PC-9 (cell line): ENCODE results near the gene WBP11.

Experiments used
- EZH2 ChIP-seq: fragments of 200-600 bp; sonication (generic); IDR thresholded peaks from 2 replicates; pipeline ENCODE4 v1.8.0; 2017; ENCODE audit warnings: antibody characterized with exemption, low read depth
- TF ChIP-seq, protein P1 (sequence below): fragments of 200-600 bp; sonication (generic); conservative IDR thresholded peaks from 2 replicates; pipeline ENCODE4 v1.6.1; 2017; ENCODE audit warnings: mixed run types, antibody characterized with exemption, mild to moderate bottlenecking, moderate library complexity

DNA sequence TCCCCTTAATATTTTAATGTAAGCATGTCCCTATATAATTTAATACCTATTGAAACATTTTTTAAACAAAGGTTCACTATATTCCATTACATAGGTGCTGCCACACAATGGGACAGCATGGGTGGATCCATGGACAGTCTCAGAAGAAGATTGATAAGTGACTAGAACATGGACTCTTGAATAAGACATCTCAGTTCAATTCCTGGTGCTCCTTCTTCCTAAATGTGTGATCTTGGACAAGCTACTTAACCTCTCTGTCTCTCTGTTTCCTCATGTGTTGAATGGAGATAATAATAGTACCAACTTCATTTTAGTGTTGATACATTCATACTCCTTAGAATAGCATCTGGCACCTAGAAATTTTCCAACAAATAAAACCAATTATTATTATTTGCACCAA lies 41.1 kb upstream of the WBP11 start:
- TF ChIP-seq, protein P1, sequence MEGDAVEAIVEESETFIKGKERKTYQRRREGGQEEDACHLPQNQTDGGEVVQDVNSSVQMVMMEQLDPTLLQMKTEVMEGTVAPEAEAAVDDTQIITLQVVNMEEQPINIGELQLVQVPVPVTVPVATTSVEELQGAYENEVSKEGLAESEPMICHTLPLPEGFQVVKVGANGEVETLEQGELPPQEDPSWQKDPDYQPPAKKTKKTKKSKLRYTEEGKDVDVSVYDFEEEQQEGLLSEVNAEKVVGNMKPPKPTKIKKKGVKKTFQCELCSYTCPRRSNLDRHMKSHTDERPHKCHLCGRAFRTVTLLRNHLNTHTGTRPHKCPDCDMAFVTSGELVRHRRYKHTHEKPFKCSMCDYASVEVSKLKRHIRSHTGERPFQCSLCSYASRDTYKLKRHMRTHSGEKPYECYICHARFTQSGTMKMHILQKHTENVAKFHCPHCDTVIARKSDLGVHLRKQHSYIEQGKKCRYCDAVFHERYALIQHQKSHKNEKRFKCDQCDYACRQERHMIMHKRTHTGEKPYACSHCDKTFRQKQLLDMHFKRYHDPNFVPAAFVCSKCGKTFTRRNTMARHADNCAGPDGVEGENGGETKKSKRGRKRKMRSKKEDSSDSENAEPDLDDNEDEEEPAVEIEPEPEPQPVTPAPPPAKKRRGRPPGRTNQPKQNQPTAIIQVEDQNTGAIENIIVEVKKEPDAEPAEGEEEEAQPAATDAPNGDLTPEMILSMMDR = no peak
- no peak for TF ChIP-seq EZH2
